HK-2 (cell line): ENCODE results near the gene CEP295NL.
"Not testable (repeated sequence)": the region's sequence is repeated elsewhere in the genome, so short reads cannot be mapped to it uniquely, and the experiment has no call there.

Source experiments
- DNase-seq: peaks from one replicate; pipeline ENCODE4 v3.0.0-alpha.2; 2018; ENCODE audit not compliant: unreplicated experiment

CEP295NL gene

DNA sequence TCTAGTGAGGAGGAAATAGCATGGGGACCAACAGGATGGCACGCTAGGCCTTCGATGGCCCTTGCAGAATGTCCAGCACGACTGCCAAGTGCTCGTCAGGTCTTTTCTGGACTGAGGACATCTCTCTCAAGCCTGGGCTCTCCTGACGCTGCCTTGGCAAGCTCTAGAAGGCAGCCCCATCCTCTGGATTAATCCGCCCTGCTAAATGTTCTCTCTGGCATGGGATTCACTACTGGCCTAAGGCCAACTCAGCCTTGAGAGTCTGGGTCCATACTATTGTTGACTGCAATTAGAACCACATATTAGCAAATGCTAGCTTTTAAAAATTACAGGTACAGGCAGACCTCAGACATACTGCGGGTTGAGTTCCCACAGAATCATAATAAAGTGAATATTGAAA lies 2.5 kb upstream of the CEP295NL start:
- no peak for DNase-seq

GRCh38 chr17:78905116-78905515 lies 2.1 kb upstream of the CEP295NL start:
- DNase-seq: no peak

DNA sequence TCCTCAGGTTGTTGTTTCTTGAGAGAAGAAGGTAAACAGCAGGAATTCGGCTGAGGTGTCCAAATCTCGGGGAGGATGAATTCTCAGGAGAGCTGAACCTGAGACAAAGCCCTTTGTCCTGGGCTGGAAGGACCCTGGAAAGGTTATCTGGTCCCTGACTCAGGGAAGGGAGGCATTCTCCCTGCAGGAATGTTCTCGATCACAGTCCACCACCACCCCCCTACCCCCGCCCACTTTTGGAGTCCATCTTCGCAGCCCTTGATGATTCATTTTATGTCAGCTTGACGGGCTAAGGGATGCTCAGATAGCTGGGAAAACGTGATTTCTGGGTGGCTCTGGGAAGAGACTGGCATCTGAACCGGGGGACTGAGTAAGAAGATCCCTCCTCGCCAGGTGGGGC lies 1.4 kb upstream of the CEP295NL start:
- DNase-seq: no peak

DNA sequence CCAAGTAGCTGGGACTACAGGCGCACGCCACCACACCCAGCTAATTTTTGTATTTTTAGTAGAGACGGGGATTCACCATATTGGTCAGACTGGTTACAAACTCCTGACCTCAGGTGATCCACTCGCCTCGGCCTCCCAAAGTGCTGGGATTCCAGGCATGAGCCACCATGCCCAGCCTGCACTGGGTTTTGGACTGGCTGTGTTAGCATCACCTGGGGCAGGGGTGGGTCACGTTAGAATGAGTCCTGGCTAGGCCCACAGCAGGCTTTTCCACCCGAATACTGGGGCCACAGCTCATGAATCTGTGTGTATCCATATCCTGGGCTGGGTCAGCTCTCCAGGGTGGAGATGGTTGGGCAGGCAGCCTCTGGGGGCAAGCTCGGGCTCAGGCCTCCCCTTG lies 770 bp downstream of the CEP295NL start:
- not testable (repeated sequence) for DNase-seq

GRCh38 chr17:78901806-78902205 lies 1.2 kb downstream of the CEP295NL start:
- no peak for DNase-seq

DNA sequence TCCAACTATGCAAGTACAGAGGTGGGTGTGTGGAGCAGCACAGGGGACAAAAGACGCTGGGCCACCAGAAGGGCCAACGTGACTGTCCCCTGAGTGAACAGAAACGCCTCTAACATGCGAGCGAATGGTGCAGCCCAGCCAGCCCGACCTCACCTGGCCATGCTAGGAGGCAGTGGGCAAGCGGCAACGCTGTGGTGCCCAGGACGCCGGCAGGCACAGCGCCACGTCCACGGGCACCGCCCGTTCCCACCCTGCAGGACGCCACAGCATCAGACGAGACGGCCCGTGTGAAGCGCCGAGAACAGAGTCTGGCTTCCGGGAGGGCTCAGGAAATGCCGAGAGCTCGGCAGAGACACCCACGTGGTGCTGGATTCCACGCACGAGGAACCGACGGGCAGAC lies 2.2 kb downstream of the CEP295NL start:
- DNase-seq: no peak

DNA sequence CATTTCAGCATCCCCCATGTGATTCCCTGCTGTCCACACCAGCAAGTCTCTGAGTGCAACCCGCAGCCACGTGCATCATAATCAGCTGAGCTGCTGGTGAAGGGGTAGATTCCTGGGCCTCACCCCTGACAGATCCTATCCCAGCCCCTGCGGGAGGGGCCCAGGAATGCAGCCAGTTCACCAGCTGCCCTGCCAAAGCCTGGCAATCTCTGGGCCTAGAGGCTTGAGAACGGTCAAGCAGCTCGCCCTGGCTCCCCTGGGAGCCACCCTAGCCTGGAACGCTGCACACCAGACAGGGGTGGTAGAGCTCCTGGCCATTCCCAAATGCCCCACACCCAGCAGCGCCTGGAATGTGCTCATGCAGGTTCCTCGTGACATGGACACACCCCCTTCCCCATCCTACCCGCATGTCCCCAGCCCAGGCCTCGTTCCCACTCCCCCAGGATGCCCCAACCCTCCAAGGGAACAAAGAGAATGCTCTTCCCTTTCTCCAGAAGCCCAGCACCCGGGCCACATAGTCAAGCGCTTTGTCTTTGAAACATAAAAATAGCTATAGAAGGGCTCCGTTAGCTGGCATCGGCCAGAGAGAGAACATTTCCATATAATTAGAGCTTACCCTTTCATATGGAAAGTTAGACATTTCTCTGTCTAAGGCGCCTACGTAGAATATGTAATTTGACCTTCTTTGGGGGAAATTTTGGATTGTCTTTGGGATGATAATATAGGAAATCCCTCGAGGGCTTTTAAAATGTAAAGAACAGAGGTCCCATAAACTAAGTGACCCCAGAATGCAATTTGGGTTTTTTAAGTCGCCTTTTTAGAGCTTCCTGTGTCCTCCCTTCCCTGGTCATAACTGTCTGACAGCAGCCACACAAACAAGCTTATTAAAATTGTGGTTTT lies 3.4 kb downstream of the CEP295NL start:
- DNase-seq: no peak

DNA sequence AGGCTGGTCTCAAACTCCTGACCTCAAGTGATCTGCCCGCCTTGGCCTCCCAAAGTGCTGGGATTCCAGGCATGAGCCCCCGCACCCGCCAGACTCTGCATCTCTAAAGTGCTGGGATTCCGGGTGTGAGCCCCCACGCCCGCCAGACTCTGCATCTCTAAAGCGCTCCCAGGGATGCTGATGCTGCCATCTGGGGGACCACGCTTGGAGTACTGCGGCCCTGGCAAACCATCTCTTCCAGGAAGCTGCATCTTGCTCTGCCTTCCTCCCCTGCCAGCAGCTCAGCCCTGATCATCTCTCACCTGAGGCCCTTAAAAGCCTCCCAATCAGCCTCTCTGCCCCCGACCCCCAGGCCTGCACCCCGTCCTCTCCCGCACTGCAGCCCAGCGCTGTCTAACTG lies 4.1 kb downstream of the CEP295NL start:
- DNase-seq: no peak

DNA sequence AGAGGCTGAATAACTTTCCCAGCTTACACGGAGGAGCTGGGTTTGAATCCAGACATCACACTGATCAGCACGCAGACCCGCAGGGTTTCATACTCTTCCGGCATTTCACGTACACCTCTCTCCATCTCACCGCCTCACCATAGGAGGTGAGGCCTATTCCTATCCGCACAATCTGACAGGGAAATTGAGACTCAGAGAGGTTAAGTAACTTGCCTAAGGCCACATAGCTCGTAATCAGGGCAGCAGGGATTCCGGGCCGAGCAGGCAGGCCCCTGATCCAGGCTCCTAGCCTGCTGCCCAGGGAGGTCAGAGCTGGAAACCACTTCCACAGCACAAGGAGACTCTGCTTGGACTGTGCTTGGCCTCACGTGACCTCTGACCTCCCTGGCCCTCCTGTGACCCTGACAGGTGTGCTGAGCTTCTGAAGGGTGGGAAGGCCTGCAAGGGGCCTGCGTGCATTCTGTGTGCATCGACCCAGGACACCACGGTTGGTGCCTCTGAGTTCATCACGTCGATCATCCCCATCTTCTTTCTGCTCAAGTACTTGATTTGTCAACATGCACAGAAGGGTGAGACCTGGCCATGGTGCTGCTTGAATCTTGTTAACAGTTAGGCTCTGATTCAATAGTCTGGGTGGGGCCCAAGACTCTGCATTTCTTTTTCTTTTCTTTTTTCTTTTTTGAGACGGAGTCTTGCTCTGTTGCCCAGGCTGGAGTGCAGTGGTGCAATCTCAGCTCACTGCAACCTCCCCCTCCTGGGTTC lies 4.7 kb downstream of the CEP295NL start:
- no peak for DNase-seq

DNA sequence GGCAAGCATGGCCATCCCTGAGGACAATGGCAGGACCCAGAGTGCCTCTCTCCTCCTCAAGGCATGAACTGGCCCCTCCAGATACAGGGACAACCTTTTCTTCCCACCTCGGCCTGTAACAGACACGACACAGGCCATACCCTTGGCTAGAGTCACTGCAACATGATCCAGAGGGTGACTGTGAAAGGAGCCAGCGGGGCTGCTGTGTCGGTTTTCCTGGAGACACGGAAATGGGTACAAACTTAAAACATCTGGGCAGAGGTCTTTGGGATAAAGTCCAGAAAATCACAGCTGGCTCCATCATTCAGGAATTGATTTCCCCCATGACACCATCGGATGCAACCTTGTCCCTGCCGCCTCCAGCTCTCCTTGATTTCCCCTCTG lies 5.3 kb downstream of the CEP295NL start:
- DNase-seq: no peak

- DNase-seq: no peak
Measured at GRCh38 chr17:78896834-78897663, 6.0 kb downstream of the CEP295NL start.

DNA sequence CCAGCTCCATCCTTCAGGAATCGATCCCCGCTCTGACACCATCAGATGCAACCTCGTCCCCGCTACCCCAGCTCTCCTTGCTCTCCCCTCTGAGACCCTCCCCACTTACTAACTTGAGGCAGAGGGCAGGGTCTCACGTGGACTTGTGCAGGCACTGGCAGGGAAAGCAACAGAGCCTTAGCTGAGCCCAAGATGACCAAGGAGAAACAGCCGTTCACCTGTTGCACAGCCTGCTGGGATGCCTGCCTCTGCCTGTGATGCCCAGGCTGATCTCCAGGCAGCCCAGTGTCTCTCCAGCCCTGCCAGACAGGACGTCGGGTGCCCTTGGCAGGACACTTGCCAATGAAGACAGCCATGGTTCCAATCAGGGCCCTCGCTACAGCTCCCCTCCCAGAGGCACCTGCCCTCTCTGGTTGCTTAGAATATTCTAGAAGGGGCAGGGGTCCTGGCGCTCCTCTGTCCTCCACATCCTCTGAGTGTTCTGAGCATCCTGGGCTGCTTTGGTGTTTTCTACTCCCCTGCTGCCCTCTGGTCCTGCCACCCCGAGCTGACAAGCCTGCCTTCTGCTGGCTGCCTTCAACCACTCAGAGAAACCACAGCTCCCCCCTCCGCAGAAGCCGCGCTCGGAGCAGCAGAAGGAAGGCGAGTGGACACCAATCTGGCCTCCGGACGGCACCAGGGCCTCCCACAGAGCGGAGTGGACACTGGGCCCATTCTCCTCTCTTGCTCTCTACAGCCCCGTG lies 6.7 kb downstream of the CEP295NL start:
- no peak for DNase-seq

GRCh38 chr17:78895322-78895721 lies 7.7 kb downstream of the CEP295NL start:
- no peak for DNase-seq

GRCh38 chr17:78893684-78894083 lies 9.3 kb downstream of the CEP295NL start:
- no peak for DNase-seq

DNA sequence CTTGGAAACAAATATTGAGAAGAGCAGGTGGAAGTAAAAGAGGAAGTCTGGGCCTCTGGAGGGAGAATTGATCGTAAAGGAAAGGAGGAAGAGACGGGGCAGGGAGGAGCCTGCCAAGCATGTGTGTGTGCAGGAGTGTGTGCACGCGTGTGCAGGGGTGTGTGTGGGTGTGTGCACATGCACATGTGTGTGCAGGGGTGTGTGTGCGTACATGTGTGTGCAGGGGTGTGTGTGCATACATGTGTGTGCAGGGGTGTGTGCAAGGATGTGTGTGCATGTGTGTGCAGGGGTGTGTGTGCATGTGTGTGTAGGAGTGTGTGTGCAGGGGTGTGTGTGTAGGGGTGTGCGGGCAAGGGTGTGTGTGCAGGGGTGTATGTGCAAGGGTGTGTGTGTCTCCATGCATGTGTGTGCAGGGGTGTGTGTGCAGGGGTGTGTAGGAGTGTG lies 10.0 kb downstream of the CEP295NL start:
- no peak for DNase-seq

DNA sequence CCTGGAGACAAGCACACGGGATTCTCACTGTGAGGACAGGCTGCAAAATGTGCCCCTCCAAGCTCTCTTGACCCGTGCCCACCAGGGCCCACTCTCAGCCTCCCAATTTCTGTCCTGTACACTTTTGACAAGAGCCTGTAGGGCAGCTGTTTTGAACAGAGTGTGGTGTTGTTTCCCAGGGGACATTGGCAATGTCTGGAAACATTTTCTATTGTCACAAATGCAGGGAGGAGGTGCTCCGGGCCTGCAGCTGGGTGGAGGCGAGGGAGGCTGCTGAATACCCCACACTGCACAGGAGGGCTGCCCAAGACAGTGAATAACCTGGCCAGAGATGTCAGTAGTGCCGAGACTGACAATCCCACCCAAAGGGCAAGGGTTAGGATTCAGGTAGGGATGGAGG lies 10.5 kb downstream of the CEP295NL start:
- DNase-seq: no peak

- DNase-seq: no peak
Measured at GRCh38 chr17:78892062-78892456, 10.9 kb downstream of the CEP295NL start.

DNA sequence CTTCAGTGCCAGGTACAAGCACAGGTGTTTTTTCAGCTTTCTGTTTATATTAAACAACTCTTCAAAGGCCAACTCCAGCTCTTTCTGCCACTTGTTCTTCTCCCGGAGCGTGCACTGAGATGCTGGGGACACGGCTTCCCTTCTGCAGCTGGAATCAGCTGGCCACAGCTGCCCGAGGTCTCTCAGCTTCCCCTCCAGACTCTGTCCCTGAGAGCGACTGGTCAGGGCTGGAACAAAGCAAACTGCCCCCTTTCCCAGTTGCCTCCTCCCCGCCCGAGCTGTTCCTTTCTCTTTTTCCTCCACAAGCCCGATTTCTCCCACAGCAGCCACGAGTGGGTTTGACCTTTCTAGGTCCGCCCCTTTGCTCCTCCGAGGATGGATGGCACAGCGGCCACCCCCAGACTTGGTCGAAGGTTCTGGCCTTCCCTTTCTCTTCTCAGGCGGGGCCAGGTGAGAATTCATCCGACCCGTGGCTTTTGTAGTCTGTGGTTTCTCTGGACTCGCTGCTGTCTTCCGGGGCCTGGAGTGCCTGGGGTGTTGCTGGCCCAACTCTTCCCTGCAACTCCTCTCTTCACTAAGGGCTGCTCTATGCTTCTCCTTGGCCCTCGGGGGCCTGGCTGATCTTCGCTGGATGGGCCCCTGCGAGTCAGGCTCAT lies 11.5 kb downstream of the CEP295NL start:
- no peak for DNase-seq

DNA sequence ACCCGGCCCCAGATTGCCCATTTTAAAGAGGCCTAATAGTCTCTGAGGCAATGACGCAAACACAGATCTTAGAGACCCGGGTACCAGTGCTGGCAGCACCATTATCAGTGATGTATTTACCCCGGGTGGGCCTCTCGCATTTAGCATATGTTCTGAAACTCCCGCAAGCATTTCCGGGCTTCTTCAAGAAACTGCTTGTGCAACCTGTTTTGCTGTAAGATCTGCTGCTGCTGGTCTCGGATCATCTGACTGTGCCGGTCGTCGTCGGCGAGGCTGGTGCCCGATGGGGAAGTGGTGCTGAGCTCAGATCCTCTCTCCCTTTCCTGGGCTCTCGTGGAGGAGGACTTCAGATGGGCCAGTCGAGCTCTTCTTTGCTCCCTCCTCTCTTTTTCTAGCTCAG lies 12.5 kb downstream of the CEP295NL start:
- DNase-seq: no peak

DNA sequence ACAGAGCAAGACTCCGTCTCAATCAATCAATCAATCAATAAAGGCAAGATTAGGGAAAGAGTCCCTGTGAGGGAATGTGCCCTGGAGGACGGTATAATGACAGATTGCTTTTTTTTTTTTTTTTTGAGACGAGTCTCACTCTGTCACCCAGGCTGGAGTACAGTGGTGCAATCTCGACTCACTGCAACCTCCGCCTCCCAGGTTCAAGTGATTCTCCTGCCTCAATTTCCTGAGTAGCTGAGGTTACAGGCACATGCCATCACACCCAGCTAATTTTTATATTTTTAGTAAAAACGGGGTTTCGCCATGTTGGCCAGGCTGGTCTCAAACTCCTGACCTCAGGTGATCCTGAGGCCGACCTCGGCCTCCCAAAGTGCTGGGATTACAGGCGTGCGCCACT lies 12.9 kb downstream of the CEP295NL start:
- DNase-seq: not testable (repeated sequence)

DNA sequence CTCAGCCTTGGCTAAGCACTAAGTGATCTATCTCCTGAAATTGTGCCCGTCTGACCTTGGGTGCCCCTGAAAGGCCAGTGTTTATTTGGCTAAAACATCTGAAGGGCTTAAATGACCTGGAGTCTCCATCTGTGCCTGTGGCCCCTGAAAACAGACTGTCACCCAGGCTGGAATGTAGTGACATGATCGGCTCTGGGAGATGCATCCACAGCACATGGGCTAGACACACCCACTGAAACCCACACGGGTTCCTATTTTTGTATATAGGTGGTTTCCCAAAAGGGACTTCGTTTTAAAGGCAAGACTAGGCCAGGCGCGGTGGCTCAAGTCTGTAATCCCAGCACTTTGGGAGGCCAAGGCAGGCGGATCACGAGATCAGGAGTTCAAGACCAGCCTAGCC lies 13.5 kb downstream of the CEP295NL start:
- DNase-seq: no peak
